GM12892 (cell line): ENCODE results near the gene NUBPL.

Source experiments
- POLR2A ChIP-seq: IDR thresholded peaks from 2 replicates; pipeline ENCODE4 v1.6.1; 2011; ENCODE audit warnings: low read depth, low read length, control low read depth
- POLR2AphosphoS5 ChIP-seq: IDR thresholded peaks from 2 replicates; pipeline ENCODE4 v1.6.1; 2011; ENCODE audit warnings: low read depth, low read length, control low read depth

- no peak for TF ChIP-seq POLR2AphosphoS5
- TF ChIP-seq POLR2A = no peak
These were observed 126.5 kb downstream of the NUBPL start for GRCh38 chr14:31687726-31688125.
